ENCODE results near the gene ITM2C.

ITM2C gene

GRCh38 chr2:230861552-230862255 is 3.0 kb upstream of the ITM2C start:
- DNase-seq: no peak

GRCh38 chr2:230862292-230862691 is 2.5 kb upstream of the ITM2C start:
- DNase-seq: no peak

GRCh38 chr2:230863031-230863430 is 1.7 kb upstream of the ITM2C start:
- DNase-seq: no peak

GRCh38 chr2:230863442-230864121 is 1.2 kb upstream of the ITM2C start:
- DNase-seq: no peak

- no peak for DNase-seq
Measured at GRCh38 chr2:230864122-230864604, 579 bp upstream of the ITM2C start.

GRCh38 chr2:230865307-230865765 is 594 bp downstream of the ITM2C start:
- DNase-seq: no peak

- DNase-seq: no peak
Measured at GRCh38 chr2:230865766-230866755, 1.3 kb downstream of the ITM2C start.

- no peak for DNase-seq
Measured at GRCh38 chr2:230866756-230867523, 2.2 kb downstream of the ITM2C start.

GRCh38 chr2:230868161-230868946 is 3.6 kb downstream of the ITM2C start:
- DNase-seq: no peak

GRCh38 chr2:230868947-230869913 is 4.5 kb downstream of the ITM2C start:
- no peak for DNase-seq

GRCh38 chr2:230869914-230870543 is 5.3 kb downstream of the ITM2C start:
- DNase-seq: no peak

GRCh38 chr2:230870544-230871360 is 6.0 kb downstream of the ITM2C start:
- DNase-seq: no peak

- no peak for DNase-seq
Measured at GRCh38 chr2:230871361-230872150, 6.8 kb downstream of the ITM2C start.

- no peak for DNase-seq
Measured at GRCh38 chr2:230872151-230872967, 7.6 kb downstream of the ITM2C start.

- DNase-seq: no peak
Measured at GRCh38 chr2:230872968-230873660, 8.4 kb downstream of the ITM2C start.

- DNase-seq: no peak
Measured at GRCh38 chr2:230873661-230874401, 9.1 kb downstream of the ITM2C start.
